Measurements from ENCODE around the gene ELMOD3. TPM values are rescaled to one million over a fixed set of nuclear protein-coding genes. Genes with fewer than 3 reads are reported as not detected.
"Not testable (repeated sequence)": the region's sequence is repeated elsewhere in the genome, so short reads cannot be mapped to it uniquely, and the experiment has no call there.

ELMOD3 gene
- polyA plus RNA-seq, 3 donors: 24.3 to 28.6 (median 25.1) TPM

DNA sequence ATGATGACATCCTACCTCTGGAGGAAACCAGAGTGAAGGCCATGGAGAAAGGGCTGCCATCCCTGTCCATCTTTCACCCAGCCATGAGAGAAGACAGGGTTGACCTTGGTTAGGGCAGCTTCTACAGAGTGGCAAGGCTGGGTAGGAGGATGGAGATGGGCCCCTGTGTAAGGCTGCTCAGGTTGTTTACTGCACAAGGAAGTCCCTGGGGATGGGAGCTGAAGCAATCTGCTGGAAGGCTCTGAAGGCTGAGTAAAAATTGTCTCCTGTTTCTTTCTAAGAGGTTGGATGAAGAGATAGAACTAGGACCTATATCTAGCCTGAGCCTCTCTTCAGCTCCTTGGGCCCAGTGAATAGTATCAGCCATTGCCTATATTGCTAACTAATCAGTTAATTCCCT is 14.4 kb downstream of the ELMOD3 start:
- no peak for DNase-seq (ENCODE audit: low read depth in 3 of 3, low spot score in 2 of 3)

- DNase-seq (ENCODE audit: low read depth in 3 of 3, low spot score in 2 of 3): no peak
These were observed 14.9 kb downstream of the ELMOD3 start for GRCh38 chr2:85369500-85369899.

DNA sequence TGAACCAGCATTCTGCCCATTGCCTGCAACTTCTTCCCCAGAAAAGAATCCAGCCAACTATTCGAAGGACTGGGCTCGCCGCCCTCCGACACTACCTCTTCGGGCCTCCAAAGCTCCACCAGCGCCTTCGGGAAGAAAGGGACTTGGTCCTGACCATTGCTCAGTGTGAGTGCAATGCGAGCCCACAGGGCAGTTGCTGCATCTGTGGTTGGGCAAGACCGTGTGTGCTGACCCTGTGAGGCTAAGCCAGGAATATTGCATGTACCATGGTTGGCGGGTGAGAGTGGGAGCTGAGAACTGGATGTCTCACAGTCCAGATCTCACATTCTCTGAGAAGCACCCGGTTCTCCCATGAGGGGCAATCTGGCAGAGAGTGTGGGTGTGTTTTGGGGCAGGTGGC is 16.5 kb downstream of the ELMOD3 start:
- no peak for DNase-seq (ENCODE audit: low read depth in 3 of 3, low spot score in 2 of 3)

DNA sequence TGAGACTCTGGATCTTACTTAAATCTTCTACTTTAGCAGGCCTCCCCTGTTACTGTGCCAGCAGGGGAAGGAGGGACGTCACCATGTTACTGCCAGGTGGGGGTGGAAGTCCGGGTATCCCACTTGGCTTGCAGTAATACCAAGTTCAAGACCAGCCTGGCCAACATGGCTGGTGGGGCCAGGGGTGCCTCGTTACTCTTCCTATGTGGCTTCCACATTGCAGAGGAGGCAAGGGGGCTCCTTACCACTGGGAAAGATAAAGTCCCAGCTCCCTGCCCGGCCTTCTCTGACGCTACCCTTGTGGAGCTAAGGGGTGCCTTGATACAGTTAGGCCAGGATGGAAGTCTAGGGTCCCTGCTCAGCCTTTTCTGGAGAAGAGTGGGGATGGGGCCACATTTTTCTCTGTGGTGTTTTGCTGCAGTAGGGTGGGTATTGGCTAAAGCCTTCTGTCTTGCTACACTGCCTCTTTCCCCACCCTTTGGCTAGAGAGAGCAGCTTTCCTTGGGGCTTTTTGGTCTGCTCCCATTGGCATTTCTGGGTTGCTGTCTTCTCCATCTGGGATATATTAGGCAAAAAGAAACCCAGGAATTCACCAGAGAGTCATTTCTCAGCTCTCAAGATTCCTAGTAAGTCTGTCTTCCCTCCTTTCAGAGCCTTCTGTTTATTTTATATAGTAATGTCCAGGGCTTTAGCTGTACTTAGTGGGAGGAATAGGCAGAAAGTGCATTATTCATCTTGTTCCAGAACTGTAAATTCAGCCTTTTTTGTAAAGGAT is 21.9 kb downstream of the ELMOD3 start:
- DNase-seq (ENCODE audit: low read depth in 3 of 3, low spot score in 2 of 3): no peak

GRCh38 chr2:85377083-85377482 is 22.5 kb downstream of the ELMOD3 start:
- DNase-seq (ENCODE audit: low read depth in 3 of 3, low spot score in 2 of 3): no peak

GRCh38 chr2:85378257-85378656 is 23.7 kb downstream of the ELMOD3 start:
- no peak for DNase-seq (ENCODE audit: low read depth in 3 of 3, low spot score in 2 of 3)

DNA sequence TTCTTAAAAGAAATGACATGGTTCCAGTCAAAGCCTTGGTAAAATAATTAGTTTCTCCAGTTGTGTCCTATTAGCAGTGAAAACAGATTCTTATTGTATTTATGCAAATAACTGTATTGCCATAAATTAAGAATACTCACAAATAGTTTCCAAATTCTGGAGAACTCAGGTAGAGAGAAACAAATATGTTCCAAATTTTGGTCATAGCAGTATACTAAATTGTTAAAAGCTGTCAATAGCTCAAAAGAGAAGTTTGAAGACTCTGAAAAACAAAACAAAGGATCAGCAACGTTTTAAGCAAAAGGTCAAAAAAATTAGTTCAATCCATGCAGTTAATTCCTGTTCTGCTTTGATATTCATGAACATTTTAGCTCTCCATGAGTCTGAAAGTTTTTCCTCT is 25.5 kb downstream of the ELMOD3 start:
- DNase-seq (ENCODE audit: low read depth in 3 of 3, low spot score in 2 of 3): no peak

DNA sequence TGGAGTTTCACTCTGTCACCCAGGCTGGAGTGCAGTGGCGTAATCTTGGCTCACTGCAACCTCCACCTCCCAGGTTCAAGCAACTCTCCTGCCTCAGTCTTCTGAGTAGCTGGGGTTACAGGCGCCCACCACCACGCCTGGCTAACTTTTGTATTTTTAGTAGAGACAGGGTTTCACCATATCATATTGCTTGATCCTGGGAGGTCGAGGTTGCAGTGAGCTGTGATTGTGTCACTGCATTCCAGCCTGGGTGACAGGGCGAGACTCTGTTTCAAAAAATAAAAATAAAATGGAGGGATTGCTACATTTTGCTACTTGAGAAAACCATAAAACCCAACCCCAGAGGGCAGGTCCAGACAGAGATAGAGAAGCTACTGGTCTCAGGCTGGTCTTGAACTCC is 28.6 kb downstream of the ELMOD3 start:
- not testable (repeated sequence) for DNase-seq (ENCODE audit: low read depth in 3 of 3, low spot score in 2 of 3)

DNA sequence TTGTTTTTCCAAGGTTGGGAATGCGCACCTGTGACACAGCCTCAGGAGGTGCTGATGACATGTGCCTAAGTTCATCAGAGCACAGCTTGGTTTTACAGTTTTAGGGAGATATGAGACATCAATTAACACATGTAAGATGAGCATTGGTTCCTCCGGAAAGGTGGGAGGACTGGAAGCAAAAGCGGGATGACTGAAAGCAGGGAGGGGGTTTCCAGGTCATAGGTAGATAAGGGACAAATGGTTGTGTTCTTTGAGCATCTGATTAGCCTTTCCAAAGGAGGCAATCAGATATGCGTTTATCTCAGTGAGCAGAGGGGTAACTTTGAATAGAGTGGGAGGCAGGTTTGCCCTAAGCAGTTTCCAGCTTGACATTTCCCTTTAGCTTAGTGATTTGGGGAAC is 29.3 kb downstream of the ELMOD3 start:
- no peak for DNase-seq (ENCODE audit: low read depth in 3 of 3, low spot score in 2 of 3)

- DNase-seq (ENCODE audit: low read depth in 3 of 3, low spot score in 2 of 3): no peak
These were observed 31.2 kb downstream of the ELMOD3 start for GRCh38 chr2:85385746-85386145.

DNA sequence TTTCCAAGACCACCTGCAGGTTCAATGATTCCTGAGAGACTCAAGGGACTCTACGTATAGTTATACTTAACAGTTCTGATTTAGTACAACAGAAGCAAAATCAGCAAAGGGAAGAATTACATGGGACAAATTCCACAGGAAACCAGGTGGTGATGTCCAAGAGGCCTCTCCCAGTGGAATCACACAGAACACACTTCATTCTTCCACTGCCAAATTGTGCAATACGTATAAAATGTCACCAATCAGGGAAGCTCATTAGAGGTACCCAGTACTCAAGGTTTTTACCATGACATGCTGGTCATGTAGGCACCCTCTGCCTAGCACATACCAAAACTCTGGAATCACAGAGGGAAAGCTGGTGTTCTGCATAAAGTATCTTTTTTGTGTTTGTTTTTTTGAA is 33.2 kb downstream of the ELMOD3 start:
- no peak for DNase-seq (ENCODE audit: low read depth in 3 of 3, low spot score in 2 of 3)

- DNase-seq (ENCODE audit: low read depth in 3 of 3, low spot score in 2 of 3): no peak
These were observed 34.4 kb downstream of the ELMOD3 start for GRCh38 chr2:85388878-85389538.

DNA sequence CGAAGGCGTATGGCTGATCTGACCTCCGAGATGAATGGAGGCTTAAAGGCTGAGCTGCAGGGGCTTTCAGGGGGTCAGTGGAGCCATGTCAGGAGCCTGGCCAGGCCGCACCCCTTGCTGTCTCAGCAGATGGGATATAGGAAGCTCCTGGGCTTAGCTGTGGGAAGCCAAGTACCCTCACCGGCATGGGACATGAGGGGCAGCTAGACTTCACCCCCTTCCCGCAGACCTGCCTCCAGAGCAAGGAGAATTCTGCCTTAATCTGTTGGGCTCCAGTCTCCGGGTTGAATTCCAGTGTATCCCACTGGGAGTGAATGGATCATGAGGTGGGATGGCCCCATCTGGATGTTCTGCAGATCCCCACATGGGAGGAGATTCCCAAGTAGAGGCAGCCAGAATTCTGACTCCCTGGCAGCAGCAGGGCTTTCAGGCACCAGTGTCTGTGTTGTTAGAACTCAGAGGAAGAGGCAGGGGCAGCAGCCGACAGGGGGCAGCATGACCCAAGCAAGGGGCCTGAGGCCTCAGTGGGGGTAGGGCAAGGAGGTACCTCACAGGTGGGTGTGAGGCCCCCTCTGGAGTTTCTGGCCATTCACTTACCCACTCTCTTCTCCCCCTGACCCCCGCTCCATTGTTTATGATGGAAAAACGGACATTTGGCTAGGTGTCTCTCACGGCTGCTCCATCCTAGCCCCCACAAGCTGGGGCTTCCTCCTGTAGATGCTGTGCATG is 36.5 kb downstream of the ELMOD3 start:
- DNase-seq (ENCODE audit: low read depth in 3 of 3, low spot score in 2 of 3): no peak

GRCh38 chr2:85393836-85394235 is 39.3 kb downstream of the ELMOD3 start:
- no peak for DNase-seq (ENCODE audit: low read depth in 3 of 3, low spot score in 2 of 3)

DNA sequence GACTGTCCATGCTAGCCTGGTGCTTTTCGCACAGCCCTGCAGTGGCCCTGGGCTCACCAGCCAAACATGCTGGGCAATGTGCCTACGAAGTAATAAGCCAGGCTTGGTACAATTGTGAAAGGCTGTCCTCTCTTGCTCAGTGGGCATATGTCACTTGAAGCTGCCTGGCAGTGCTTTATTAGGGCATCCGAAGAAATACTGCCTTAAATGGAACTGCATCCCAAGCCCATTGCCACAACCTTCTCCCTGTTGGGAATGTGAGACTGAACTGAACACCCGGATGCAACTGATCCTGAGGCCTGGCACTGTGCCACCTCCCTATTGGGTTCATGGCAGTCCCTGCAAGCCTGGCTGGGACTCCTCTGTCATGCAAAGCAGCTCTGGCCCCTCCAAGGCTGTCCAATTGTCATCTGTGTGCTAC is 39.7 kb downstream of the ELMOD3 start:
- no peak for DNase-seq (ENCODE audit: low read depth in 3 of 3, low spot score in 2 of 3)

GRCh38 chr2:85394976-85395375 is 40.4 kb downstream of the ELMOD3 start:
- no peak for DNase-seq (ENCODE audit: low read depth in 3 of 3, low spot score in 2 of 3)

GRCh38 chr2:85395912-85396475 is 41.4 kb downstream of the ELMOD3 start:
- no peak for DNase-seq (ENCODE audit: low read depth in 3 of 3, low spot score in 2 of 3)

DNA sequence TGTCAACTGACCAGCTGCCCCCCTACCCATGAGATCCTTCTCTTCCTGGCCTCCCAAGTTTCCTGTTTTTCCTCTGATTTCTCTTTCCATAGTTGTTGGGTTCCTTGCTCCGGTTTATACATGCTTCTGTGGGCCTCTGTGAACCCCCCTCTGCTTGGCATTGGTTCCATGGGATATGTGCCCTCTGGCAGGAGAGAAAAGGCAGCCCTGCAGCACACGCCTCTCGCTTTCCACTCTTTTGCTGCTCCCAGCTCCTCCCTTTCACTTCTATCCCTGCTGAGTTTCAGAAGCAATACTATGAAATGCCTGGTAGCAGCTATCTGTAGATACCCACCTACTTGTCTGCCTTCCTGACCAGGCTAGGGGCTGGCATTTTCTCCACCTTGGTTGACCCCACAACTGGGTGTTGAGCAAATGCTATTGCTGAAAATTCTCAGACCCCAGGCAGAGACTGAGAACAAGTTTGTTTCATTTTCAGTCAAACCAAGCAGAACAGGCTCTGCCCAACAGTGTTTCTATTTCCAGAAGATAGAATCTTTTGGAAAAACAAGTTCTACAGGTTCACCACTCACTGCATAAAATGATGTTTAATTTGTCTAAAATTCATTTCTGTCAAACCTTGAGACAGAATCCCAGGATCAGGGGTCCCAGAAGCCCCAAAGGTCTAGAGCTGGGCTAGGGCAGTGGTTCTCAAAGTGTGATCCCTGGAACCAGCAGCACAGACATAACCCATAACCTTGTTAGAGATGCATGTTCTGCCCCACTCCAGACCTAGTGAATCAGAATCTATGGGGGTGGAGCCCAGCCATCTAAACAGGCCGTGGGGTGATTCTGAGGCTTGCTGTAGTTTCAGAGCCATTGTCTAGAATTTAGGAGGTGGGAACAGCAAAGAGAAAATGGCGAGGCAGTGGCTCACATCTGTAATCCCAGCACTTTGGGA is 42.2 kb downstream of the ELMOD3 start:
- no peak for DNase-seq (ENCODE audit: low read depth in 3 of 3, low spot score in 2 of 3)

GRCh38 chr2:85397925-85398331 is 43.4 kb downstream of the ELMOD3 start:
- no peak for DNase-seq (ENCODE audit: low read depth in 3 of 3, low spot score in 2 of 3)

Data from right renal cortex interstitium (tissue), 3 donors.